Measurements from ENCODE around the gene OR5C1. TPM values are rescaled to one million over a fixed set of nuclear protein-coding genes. Genes with fewer than 3 reads are reported as not detected.

The OR5C1 gene
- total RNA-seq (2022; extraction: Qiagen RNA extraction; ENCODE audit: low read depth): not detected in 5 replicates

DNA sequence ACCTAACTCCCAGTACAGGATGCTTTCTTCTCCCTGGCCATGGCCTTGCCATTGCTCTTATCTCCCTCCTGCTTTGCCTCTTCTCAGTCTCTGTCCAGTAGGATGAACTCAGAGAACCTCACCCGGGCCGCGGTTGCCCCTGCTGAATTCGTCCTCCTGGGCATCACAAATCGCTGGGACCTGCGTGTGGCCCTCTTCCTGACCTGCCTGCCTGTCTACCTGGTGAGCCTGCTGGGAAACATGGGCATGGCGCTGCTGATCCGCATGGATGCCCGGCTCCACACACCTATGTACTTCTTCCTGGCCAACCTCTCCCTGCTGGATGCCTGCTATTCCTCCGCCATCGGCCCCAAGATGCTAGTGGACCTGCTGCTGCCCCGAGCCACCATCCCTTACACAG, at the start of gene OR5C1:
OR5C1 (plus strand) TSS at position 103 of the 400 bp plus-strand sequence; CDS start at position 103, 0 bp downstream.

DNA sequence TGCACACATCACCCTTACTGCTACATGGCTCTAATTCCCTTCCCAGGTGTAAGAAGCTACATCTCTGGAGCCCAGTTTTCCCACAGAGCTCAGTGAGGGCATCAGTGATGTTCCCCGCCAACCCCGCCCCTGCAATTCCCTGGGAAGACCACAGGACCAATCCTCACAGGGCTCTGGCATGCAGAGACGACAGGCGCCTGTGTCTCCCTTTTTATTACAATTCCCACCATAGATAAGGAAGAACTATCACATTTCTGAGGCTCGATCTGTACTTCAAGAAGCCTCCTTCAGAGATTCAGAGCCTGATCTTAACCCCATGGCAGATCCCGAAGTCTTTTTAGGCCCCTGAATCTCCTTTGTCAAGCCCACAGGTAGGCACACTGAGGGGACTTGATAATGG, 46.7 kb upstream of the OR5C1 start, which contains the start of gene OR1L6:
OR1L6 (plus strand) TSS at position 301 of the 400 bp plus-strand sequence. CDS start 7,545 bp downstream, outside the sequence.

GRCh38 chr9:122800066-122801060, 11.6 kb downstream of the OR5C1 start, which contains the start of gene OR1K1:
Gene OR1K1 (plus strand): TSS chr9:122800123. CDS start chr9:122800123, 0 bp downstream.

Other genes with a start within 250 kb of the OR5C1 start
- not detected in 5 replicates for gene OR1N2, start 235.8 kb upstream of the OR5C1 start, total RNA-seq (2022; extraction: Qiagen RNA extraction; ENCODE audit: low read depth)
- not detected in 5 replicates for gene OR1L8, start 205.5 kb upstream of the OR5C1 start, total RNA-seq (2022; extraction: Qiagen RNA extraction; ENCODE audit: low read depth)
- 0.06 TPM in 1 of 5 replicates, not detected in the others for gene OR1Q1, start 174.2 kb upstream of the OR5C1 start, total RNA-seq (2022; extraction: Qiagen RNA extraction; ENCODE audit: low read depth)
- not detected in 5 replicates for gene OR1B1, start 131.3 kb upstream of the OR5C1 start, total RNA-seq (2022; extraction: Qiagen RNA extraction; ENCODE audit: low read depth)
- gene OR1L1, start 127.2 kb upstream of the OR5C1 start, total RNA-seq (2022; extraction: Qiagen RNA extraction; ENCODE audit: low read depth): not detected in 5 replicates
- gene OR1L3, start 113.8 kb upstream of the OR5C1 start, total RNA-seq (2022; extraction: Qiagen RNA extraction; ENCODE audit: low read depth): not detected in 5 replicates
- not detected in 5 replicates for gene OR1L4, start 64.9 kb upstream of the OR5C1 start, total RNA-seq (2022; extraction: Qiagen RNA extraction; ENCODE audit: low read depth)
- not detected in 5 replicates for gene OR1L6, start 46.6 kb upstream of the OR5C1 start, total RNA-seq (2022; extraction: Qiagen RNA extraction; ENCODE audit: low read depth)
- gene OR1K1, start 11.2 kb downstream of the OR5C1 start, total RNA-seq (2022; extraction: Qiagen RNA extraction; ENCODE audit: low read depth): not detected in 5 replicates
- 18.4 to 21.3 TPM (median 18.7 TPM) in 5 replicates for gene PDCL, start 39.7 kb downstream of the OR5C1 start, total RNA-seq (2022; extraction: Qiagen RNA extraction; ENCODE audit: low read depth)
- 13.9 to 23.4 TPM (median 20.3 TPM) in 5 replicates for gene RC3H2, start 116.4 kb downstream of the OR5C1 start, total RNA-seq (2022; extraction: Qiagen RNA extraction; ENCODE audit: low read depth)
- gene ZBTB6, start 124.4 kb downstream of the OR5C1 start, total RNA-seq (2022; extraction: Qiagen RNA extraction; ENCODE audit: low read depth): 4.7 to 6.1 TPM (median 5.7 TPM) in 5 replicates
- 1.5 to 2.6 TPM (median 2.1 TPM) in 5 replicates for gene ZBTB26, start 142.6 kb downstream of the OR5C1 start, total RNA-seq (2022; extraction: Qiagen RNA extraction; ENCODE audit: low read depth)
- 13.4 to 18.1 TPM (median 14.6 TPM) in 5 replicates for gene RABGAP1, start 152.1 kb downstream of the OR5C1 start, total RNA-seq (2022; extraction: Qiagen RNA extraction; ENCODE audit: low read depth)
- not detected in 5 replicates for gene GPR21, start 244.7 kb downstream of the OR5C1 start, total RNA-seq (2022; extraction: Qiagen RNA extraction; ENCODE audit: low read depth)